T follicular helper cell (primary cell): Measurements from ENCODE around the gene PDZD2.
"Not testable (repeated sequence)": the region's sequence is repeated elsewhere in the genome, so short reads cannot be mapped to it uniquely, and the experiment has no call there.

Source experiments
- DNase-seq: peaks from one replicate; pipeline ENCODE4 v3.0.0-alpha.2; 2020; ENCODE audit warnings: low read depth

PDZD2 gene

DNA sequence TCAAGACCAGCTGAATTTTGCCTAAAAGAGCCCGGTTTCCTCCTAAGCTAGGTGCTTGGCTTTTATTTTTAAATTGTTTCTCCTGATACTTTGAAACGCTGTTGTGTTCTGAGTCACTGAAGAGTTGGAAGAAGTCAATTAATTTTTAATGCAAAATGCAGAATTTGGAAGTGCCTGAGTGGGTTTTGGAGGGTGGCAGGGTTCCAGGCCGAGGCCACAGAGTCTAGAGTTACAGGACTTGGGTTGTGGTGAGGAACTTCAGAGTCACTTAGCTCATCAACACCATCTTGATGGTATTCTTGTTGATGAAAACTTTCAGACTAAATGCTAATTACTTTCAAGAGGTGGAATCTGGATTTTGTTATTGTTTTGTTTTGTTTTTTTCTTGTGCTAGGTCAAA lies 130.6 kb downstream of the PDZD2 start:
- no peak for DNase-seq

DNA sequence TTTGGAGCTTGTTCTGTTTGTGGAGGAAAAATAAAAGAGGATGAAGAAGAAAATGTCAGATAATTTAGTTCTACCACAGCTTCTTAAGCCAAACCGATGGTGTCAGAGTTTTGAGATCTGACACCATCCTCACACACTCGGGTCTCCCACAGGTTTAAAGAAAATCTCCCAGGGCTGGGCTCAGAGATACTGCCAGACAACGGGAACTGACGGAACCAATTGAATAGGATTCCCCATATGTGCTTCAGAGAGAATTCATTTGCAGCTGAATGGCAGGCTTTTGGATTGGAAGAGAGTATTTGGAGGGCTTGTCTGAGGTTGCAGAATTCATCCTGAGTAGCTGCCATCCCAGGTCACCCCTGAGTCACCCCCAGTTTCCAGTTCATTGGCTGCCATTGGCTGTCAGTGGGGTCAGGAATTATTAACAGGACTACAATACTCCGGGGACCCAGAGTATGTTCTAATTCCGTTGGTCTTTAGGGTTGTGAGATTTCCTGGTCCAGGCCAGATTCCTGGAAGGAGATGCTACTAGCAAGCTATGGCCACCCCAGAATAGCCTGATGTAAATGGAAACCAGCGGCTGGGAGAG lies 131.3 kb downstream of the PDZD2 start:
- DNase-seq = no peak

DNA sequence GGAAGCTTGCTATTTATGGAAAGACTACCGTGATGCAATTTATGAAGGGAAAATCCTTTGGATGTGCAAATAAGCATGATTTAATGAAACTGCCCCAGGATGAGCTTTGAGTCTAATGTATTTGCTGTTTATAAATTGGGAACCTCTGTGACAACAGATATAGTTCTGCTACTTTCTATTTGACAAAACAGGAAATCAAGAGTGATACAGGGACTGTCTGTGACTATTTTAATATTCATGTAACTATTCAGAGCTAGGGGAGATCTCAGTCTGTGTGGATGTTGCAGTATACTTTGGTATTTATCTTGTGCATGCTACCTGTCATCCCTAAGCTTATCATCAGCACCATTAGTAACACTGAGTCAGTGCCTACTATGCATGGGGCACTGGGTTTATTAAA lies 132.1 kb downstream of the PDZD2 start:
- DNase-seq = no peak

DNA sequence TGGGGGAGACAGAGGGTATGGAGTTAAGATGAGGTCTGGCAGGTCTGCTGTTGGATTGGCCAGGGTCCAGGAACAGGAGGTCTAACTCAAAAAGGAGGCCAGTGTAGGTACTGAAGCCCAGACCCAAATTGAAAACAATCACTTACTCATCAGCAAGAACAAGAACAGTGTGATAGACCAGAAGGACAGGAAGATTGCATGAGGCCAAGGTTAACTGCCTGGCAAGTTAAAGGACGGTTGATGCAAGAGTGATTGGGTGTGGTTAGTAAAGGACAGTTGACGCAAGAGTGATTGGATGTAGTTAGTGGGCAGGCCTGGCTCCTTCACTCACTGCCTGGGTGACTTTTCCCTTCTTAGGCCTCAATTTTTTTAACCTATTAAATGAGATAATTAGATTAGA lies 132.6 kb downstream of the PDZD2 start:
- no peak for DNase-seq

DNA sequence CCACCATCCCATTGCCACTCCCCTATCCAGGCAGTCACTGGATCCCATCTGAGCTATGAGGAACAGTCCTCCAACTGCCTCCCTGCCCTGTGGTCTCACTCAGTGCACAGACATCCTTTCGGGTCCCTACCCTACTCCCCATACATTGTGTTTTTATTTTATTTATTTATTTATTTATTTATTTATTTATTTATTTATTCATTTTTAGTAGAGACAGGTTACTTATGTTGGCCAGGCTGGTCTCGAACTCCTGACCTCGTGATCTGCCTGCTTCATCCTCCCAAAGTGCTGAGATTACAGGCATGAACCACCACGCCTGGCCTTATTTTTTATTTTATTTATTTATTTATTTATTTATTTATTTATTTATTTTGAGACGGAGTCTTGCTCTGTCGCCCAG lies 137.4 kb downstream of the PDZD2 start:
- DNase-seq = not testable (repeated sequence)

DNA sequence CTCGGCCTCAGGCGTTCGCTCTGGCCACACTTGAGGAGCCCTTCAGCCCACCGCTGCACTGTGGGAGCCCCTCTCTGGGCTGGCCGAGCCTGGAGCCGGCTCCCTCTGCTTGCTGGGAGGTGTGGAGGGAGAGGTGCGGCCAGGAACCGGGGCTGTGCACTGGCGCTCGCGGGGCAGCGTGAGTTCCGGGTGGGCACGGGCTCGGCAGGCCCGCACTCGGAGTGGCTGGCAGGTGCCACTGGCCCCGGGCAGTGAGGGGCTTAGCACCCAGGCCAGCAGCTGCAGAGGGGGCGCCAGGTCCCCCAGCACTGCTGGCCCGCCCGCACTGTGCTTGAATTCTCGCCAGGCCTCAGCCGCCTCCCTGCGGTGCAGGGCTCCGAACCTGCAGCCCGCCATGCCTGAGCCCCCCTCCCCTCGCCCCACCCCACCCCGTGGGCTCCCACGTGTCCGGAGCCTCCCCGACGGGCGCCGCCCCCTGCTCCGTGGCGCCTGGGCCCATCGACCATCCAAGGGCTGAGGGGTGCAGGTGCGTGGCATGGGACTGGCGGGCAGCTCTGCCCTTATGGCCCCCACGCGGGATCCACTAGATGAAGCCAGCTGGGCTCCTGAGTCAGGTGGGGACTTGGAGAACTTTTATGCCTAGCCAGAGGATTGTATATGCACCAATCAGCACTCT lies 138.2 kb downstream of the PDZD2 start:
- DNase-seq = no peak

DNA sequence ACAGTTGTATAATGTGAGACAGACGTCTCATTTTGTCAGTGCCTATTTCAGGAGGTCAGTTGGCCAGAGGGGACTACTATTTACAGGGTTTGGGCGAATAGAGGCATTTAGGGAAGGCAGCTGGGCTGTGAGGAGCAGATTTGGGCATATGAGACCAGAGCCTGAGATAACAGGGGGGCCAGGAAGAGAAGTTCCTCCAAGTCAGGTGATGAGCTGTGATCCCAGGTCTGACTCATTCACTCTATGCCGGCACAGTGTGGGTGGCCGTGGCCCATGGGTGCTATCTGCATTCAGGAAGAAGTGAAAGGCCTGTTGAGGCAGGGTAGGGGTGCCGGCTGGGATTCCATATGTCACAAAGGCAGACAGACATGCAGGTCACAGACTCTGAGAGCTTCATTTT lies 142.8 kb downstream of the PDZD2 start:
- DNase-seq = no peak

DNA sequence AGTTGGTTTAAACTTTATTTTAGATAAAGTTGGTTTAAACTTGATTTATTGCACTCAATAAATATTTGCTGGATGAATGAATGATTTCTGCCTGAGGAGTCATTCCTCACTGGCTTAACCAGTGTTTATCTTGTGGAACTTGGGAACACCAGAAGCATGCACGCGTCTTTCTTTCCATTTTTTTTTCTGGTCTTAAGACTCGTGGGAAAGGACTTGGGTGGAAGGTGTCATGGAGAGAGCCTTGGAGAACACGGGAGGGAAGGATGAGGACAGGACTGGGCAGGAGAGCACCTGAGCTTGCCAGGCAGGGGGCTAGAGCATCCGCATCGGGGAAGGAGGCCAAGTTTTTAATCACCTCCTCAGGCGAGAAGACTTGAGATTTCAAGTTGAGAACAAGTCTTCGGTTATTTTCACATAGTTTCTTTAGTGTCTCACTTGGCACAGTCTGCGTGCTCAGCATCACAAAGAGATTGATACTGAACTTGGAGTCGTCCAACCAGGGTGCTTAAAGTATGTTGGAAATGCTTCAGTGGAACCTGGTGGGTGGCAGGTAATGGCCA lies 144.2 kb downstream of the PDZD2 start:
- DNase-seq = no peak

DNA sequence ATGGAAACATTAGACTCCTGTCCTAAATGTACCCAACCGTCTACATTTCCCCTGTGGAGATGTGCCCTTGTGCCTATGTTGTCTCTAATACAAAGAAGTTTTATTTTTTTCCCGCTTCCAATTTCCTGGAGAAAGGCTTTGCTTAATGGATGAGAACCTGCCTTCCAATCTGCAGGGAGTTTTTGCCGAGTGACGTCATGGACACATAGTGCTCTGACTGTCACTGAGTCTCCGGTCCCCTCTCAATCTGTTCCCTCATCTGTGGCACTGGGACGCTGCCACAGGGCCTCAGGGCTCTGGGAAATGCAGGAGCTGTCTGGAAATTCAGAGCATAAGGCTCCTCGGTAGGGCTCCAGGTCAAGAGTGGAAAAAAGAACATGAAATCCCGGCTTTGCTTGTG lies 144.8 kb downstream of the PDZD2 start:
- no peak for DNase-seq

DNA sequence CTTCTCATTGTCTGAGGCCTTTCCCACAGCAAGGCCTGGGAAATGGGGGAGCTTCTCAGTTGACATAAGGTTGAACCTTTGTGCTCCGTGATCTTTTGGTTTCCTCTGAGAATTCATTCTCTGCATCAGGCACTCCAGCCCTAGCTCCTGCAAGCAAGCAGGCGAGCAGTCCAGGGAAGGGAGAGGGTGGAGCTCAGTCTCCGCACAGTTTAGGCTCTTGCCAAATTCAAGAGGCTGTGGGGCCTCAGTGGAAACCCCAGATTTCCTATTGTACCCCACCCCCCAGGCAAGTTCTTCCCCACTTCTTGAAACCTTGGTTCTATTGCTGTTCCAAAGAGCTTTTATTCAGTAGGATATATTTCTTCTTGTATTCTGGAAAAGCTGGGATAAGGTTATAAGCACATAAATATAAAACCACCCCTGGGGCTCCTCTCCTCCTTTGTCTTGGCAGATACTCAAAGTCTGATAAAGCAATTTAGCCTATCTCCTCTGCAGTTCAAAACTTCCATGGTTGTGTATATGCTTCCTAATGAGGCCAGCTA lies 147.2 kb downstream of the PDZD2 start:
- no peak for DNase-seq

DNA sequence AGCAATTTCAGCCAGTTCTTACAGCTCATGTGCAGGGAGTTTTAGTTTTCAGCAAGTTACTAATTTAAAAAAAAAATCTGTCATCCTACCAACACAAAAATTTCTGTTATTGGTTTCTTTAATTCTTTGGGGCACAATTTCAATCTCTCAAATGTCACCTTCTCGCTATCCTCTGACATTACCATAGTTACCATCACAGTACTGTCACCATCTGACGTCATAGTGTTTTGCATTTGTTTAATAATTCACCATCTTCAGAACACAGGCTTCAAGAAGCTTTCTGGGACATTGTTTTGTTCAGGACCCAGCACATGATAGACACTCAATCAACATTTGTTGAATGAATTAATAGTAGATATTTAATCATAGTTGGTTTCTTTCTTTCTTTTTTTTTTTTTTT lies 155.1 kb downstream of the PDZD2 start:
- no peak for DNase-seq

DNA sequence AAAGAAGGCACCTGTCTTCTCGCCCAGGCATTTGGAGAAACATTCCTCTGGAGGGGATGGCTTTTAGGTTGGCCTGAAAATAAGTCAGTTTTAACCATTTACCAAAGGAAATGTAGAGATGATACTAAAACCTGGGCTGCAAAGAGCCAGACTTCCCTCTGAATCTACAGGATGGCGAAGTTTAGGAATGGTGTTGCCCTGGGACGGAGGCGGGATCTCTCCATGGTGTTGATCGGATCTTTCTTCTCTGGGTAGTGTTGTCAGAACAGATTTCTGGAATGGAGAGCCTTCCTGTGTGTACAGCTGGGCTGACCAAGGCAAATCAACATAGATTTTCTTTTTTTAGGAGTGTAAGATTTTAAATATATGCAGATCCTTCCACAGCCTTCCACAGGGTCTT lies 159.2 kb downstream of the PDZD2 start:
- DNase-seq = no peak

DNA sequence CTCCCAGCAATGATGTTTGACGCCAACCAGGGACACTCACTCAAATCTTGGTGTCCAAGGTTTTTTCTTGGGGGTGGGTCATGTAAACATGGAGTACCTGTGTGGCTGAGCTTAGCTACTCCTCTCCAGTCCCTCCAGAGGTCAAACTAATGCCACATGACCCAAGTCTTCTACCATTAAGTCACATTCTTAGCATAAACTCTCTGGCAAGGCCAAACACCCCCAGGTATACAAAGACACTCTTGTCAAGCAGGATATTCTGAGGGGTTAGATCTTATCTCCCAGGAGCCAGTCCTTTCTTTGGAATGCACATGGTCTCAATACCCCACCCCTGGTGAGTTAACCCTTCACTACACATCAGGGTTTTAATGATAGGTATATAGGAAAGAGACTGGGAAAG lies 161.4 kb downstream of the PDZD2 start:
- no peak for DNase-seq

DNA sequence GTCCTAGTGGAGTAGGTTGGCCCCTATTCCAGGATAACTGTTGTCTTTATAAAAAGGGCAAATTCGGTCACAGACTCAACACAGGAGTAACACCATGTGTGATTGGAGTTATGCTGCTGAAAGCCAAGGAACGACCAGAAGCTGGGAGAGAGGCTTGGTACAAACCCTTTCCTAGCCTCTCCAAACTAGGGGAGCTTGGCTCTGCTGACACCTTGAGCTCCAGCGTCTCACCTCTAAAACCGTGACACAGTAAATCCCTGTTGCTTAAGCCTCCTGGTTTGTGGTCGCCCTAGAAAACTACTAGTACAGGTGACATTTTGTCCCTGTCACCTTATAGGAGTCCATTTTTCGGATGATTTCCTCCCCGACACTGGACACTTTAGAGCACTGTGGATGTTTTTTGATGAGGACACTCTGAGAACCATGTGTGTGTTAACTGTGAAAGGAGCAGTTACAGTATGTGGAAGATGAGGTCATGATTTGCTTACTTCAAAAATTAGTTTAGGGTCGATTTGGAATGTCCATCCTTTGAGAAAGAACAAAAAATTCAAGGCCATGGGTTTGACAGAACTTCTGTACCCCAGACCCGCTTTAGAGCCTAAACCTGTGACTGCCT lies 167.0 kb downstream of the PDZD2 start:
- no peak for DNase-seq

DNA sequence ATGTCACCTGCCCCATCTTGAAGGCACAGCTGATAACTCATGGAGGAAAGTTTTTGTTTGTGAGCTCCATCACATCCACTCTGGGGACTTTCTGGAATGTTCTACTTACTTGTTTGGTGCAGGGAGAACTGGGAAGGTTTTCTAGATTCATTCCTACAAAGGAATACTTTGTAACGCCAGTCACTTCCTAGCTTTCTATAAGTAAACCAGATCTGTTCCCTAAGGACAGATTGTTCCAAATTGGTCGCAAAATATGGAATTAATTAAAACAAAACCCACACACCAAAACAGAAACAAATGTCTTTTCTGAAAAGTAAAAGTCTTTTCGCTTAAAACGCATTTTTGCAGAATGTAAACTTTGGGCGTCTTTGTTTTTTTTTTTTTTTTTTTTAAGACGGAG lies 167.6 kb downstream of the PDZD2 start:
- DNase-seq = no peak

DNA sequence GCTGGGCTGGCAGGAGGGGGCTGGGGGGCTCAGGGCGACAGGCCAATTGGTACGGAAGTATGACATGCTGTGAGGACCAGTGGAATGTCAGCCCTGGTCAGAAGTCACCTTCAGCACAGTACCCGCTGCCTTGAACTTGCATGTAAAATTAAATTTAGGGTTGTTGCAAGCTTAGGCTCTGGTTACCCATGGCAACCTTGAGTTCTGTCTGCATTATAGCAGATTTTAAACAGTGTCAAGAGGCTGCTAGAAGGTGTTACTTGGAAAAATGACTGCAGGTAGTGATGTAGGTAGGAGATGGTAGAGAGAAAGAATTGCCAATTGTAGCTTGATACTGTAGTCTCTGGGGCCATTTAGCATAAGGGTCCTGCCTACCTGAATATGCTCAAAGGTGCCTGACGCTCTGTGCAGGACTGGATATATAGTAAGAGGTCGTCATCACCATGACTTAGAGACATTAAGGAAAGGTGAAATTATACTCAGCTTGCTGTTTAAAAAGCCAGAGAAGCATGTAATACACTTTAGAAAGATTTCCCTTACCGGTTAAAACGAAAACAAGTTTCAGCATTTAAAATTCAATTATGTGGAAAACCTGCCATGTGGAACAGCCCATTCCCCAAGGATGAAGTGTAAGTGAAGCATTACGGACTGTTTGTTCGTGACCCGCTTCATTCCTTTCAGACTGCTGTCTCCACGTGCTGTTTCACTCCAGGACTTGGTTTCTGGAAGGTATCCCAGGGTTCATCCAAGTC lies 169.0 kb downstream of the PDZD2 start:
- DNase-seq = no peak

DNA sequence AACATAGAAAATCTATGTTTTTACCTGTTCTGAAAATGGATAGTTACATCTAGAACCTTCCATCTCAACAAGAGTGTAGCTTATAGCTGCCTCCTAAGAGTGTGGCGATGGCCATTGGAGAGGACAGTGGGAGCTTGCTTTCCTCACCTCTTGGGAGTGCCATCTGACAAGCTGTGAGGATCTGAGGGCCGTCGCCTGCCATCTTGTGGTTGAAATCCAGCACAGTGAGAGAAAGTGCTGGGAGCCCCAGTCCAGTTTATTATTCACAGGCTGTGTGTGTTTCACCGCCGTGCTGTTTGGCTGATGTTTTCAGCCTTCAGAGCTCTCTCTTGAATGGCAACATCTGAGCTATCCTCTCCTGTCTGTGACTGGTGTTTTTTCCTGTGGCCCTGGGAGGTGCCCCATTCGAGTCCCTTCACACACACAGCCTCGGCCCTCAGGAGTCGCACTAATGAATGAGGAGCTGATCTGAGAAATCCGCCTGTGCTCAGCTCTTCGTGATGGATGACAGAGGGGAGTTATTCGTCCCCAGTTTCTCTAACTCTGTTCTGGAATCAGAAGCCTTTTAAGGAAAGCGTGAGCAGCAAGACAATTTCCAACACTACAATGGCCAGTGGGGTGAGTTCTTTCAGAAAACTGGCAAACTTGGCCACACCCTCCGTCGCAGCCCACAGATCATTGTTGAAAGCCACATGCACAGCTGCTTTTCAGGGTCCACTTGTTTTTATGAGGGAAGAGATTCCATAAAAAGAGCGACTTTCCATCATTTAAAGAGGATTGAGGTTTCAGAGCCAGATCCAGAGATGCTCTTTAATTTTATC lies 170.3 kb downstream of the PDZD2 start:
- DNase-seq = no peak

DNA sequence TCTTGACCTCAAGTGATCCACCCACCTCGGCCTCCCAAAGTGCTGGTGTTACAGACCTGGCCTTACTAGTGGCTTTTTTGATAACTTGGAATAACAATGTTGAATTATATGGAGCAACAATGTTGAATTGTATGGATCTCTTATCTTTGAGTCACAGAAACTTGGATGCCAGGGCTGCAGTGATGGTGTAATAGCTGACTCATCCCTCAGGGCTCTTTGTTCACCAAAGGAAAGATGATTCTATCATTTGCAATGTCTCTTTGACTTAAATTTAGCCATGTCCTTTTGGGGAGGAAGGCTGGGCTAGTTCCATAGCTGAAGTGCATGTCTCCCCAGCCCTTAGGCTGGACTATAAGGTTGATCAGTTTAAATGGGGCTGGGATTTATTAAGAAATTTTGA lies 172.3 kb downstream of the PDZD2 start:
- no peak for DNase-seq

DNA sequence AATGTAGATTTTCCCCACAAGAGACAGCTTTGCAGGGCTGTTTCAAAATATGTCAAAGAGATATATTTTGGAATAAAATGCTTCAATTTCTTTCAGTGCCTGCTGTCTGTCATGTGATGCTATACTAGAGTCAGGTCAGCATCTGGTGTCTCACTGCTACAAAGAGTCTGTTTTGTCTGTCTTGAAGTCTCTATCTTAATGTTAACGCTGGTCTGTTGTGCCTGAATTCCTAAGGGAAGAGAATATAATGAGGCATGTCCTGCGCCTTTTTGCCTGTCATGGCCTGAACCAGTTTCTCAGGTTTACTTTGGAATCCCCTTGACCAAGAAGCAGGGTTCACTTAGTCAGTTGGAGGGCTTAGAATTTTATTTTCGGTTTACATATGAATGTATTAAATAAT lies 176.4 kb downstream of the PDZD2 start:
- no peak for DNase-seq

DNA sequence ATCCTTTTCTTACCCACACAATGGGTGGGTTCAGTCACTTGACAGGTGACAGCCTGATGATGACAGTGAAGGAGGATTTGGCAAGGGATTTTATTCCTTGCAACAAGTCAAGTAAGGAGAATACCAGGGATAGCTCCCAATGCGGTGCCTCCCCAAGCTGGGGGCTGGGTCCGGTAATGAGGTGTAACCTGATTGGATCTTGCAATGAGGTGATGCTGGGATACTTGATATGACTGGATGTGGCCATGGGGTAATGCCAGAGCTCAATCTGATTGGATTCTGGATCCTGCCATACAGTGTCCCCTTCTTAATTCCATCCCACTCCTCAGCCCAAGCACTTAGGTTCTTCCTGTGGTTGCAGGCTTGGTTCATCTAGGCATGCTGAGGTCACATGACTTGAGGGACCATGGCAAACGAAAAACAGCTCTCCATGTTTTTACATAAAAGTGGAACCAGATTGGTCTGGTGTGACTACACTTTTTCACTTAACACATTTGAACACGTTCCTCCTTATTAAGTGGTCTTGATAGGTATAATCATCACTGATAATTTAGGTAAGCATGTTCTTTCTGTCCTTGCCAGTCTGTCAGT lies 181.1 kb downstream of the PDZD2 start:
- DNase-seq = no peak

DNA sequence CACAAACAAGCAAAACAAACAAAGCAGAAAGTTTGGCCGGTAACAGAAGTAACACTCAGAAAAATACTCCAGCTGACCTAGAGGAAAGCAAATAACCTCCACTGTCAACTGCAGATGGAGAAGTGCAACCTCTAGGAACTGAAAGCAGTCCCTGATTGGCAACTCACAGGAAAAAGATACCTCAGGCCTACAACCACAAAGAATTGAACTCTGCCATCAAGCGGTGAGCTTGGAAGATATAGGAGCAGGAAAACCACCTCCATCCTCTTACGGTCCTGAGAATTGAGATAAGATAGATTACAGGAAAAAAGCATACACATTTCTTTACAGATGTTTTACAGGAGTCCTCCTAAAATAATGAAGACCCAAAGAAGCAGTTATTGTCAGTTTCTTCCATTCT lies 184.5 kb downstream of the PDZD2 start:
- no peak for DNase-seq
